Right lobe of liver (tissue), 4 donors: ENCODE measurements around the gene ITGA11.

ENCODE experiments used
- CTCF ChIP-seq, 4 donors: fragments of 200-600 bp in 3 of 4; fragments of 450-650 bp in 1 of 4; IDR thresholded peaks; one replicate each; pipeline versions ENCODE4 v1.5.1 to v1.8.0; 2016 to 2022; ENCODE audit warnings: antibody characterized with exemption in 4 of 4, mild to moderate bottlenecking in 2 of 4
- POLR2A ChIP-seq: fragments of 450-650 bp; IDR thresholded peaks from one replicate; pipeline ENCODE4 v1.6.1; 2017; ENCODE audit warnings: antibody characterized with exemption, mild to moderate bottlenecking
- donor health status: DM: no; HTN: no; CAD: no.
- donor health status: DM: no; HTN: no; CAD: no.
- donor health status: DM: no; HTN: yes; CAD: no.

GRCh38 chr15:68426116-68426515 lies 5.8 kb downstream of the ITGA11 start:
- TF ChIP-seq CTCF (IDR thresholded peaks at IDR 0.05) (no peak), POLR2A (no peak)
